Transverse colon (tissue), 3 donors: ENCODE results near the gene SSUH2.

Experiments
- EP300 ChIP-seq: sonication (generic); formaldehyde crosslinking; IDR thresholded peaks from one replicate; pipeline ENCODE4 v1.6.1; 2017; ENCODE audit warnings: antibody characterized with exemption, low read depth
- POLR2A ChIP-seq: fragments of 450-650 bp; IDR thresholded peaks from one replicate; pipeline ENCODE4 v1.6.1; 2016; ENCODE audit warnings: antibody characterized with exemption, mild to moderate bottlenecking, moderate library complexity
- TF ChIP-seq, protein P1 (sequence below), 5 experiments: fragments of 200-600 bp in 3 of 5; fragments of 450-650 bp in 2 of 5; sonication (generic) in 3 of 5; IDR thresholded peaks; 1 replicate in 2 of 5; 2 replicates in 3 of 5; pipeline ENCODE4 v1.5.1; 2016 to 2017; ENCODE audit warnings: antibody characterized with exemption in 5 of 5, inconsistent platforms in 3 of 5, mild to moderate bottlenecking in 2 of 5, moderate library complexity in 1 of 5

- TF ChIP-seq, protein P1, sequence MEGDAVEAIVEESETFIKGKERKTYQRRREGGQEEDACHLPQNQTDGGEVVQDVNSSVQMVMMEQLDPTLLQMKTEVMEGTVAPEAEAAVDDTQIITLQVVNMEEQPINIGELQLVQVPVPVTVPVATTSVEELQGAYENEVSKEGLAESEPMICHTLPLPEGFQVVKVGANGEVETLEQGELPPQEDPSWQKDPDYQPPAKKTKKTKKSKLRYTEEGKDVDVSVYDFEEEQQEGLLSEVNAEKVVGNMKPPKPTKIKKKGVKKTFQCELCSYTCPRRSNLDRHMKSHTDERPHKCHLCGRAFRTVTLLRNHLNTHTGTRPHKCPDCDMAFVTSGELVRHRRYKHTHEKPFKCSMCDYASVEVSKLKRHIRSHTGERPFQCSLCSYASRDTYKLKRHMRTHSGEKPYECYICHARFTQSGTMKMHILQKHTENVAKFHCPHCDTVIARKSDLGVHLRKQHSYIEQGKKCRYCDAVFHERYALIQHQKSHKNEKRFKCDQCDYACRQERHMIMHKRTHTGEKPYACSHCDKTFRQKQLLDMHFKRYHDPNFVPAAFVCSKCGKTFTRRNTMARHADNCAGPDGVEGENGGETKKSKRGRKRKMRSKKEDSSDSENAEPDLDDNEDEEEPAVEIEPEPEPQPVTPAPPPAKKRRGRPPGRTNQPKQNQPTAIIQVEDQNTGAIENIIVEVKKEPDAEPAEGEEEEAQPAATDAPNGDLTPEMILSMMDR (IDR thresholded peaks at IDR 0.05): no peak
- no peak for TF ChIP-seq EP300
- no peak for TF ChIP-seq POLR2A
Measured at GRCh38 chr3:8651418-8652323, 7.1 kb upstream of the SSUH2 start.
